Liver (tissue), 9 donors: ENCODE measurements around the gene ZDHHC14. TPM values are rescaled to one million over a fixed set of nuclear protein-coding genes. Genes with fewer than 3 reads are reported as not detected.

Source experiments
- DNase-seq: peaks from one replicate; pipeline ENCODE4 v3.0.0-alpha.2; 2017; ENCODE audit warnings: low spot score
- H3K27ac ChIP-seq, 2 donors: one replicate each; pipeline ENCODE4 v1.7.0; 2013; ENCODE audit warnings: inconsistent platforms in 2 of 2, low read length in 2 of 2, control low read depth in 1 of 2, low read depth in 1 of 2, mild to moderate bottlenecking in 1 of 2
- H3K27me3 ChIP-seq, 4 donors: one replicate each; pipeline versions ENCODE4 v1.6.1 to v1.7.0; 2013; ENCODE audit warnings: low read length in 3 of 4, inconsistent platforms in 1 of 4, mild to moderate bottlenecking in 1 of 4, moderate library complexity in 1 of 4; ENCODE audit not compliant: control insufficient read depth in 4 of 4, insufficient read depth in 4 of 4
- H3K36me3 ChIP-seq, 4 donors: one replicate each; pipeline versions ENCODE4 v1.6.1 to v1.7.0; 2013; ENCODE audit warnings: low read length in 3 of 4, mild to moderate bottlenecking in 3 of 4, low read depth in 1 of 4, moderate library complexity in 1 of 4; ENCODE audit not compliant: control insufficient read depth in 4 of 4, insufficient read depth in 3 of 4
- H3K4me1 ChIP-seq, 4 donors: one replicate each; pipeline versions ENCODE4 v1.6.1 to v1.7.0; 2013; ENCODE audit warnings: low read length in 3 of 4, mild to moderate bottlenecking in 3 of 4, moderate library complexity in 1 of 4; ENCODE audit not compliant: control insufficient read depth in 4 of 4, insufficient read depth in 4 of 4
- H3K4me3 ChIP-seq, 3 donors: one replicate each; pipeline versions ENCODE4 v1.6.1 to v1.7.0; 2013; ENCODE audit warnings: low read length in 3 of 3, control low read depth in 1 of 3, low read depth in 1 of 3, mild to moderate bottlenecking in 1 of 3
- H3K9ac ChIP-seq, 2 donors: one replicate each; pipeline ENCODE4 v1.7.0; 2013; ENCODE audit warnings: low read length in 2 of 2, mild to moderate bottlenecking in 2 of 2, moderate library complexity in 2 of 2, control low read depth in 1 of 2, low read depth in 1 of 2
- H3K9me3 ChIP-seq, 4 donors: one replicate each; pipeline versions ENCODE4 v1.6.1 to v1.7.0; 2013; ENCODE audit warnings: low read length in 3 of 4; ENCODE audit not compliant: control insufficient read depth in 4 of 4
- ATF3 ChIP-seq: IDR thresholded peaks from 2 replicates; pipeline ENCODE4 v1.6.1; 2016; ENCODE audit warnings: antibody characterized with exemption
- CTCF ChIP-seq: fragments of 150-350 bp; IDR thresholded peaks from 2 replicates; pipeline ENCODE4 v1.5.1; 2017; ENCODE audit warnings: improper control_type of control experiment, low read depth, low read length; ENCODE audit not compliant: missing input control
- EGR1 ChIP-seq, 2 donors: IDR thresholded peaks; 2 replicates each; pipeline ENCODE4 v1.6.1; 2016 to 2018; ENCODE audit warnings: antibody characterized with exemption in 2 of 2, low read depth in 2 of 2
- FOXA1 ChIP-seq: IDR thresholded peaks from 2 replicates; pipeline ENCODE4 v1.6.1; 2016; ENCODE audit warnings: antibody characterized with exemption
- FOXA2 ChIP-seq: IDR thresholded peaks from 2 replicates; pipeline ENCODE4 v1.6.1; 2016; ENCODE audit warnings: antibody characterized with exemption
- GABPA ChIP-seq, 2 donors: IDR thresholded peaks in 1 of 2; conservative IDR thresholded peaks in 1 of 2; 2 replicates each; pipeline ENCODE4 v1.6.1; 2016; ENCODE audit warnings: antibody characterized with exemption in 2 of 2, mild to moderate bottlenecking in 1 of 2, moderate library complexity in 1 of 2
- HNF4A ChIP-seq, 2 donors: conservative IDR thresholded peaks; 2 replicates each; pipeline ENCODE4 v1.6.1; 2016; ENCODE audit warnings: antibody characterized with exemption in 2 of 2, mild to moderate bottlenecking in 2 of 2
- HNF4G ChIP-seq: IDR thresholded peaks from 2 replicates; pipeline ENCODE4 v1.6.1; 2016; ENCODE audit warnings: antibody characterized with exemption
- JUND ChIP-seq, 2 donors: IDR thresholded peaks; 2 replicates each; pipeline ENCODE4 v1.6.1; 2016; ENCODE audit warnings: antibody characterized with exemption in 2 of 2
- MAX ChIP-seq: IDR thresholded peaks from 2 replicates; pipeline ENCODE4 v1.6.1; 2016; ENCODE audit warnings: antibody characterized with exemption
- NR2F2 ChIP-seq: IDR thresholded peaks from 2 replicates; pipeline ENCODE4 v1.6.1; 2016; ENCODE audit warnings: antibody characterized with exemption
- RAD21 ChIP-seq, 2 donors: IDR thresholded peaks; 2 replicates each; pipeline ENCODE4 v1.6.1; 2016; ENCODE audit warnings: antibody characterized with exemption in 2 of 2, mild to moderate bottlenecking in 2 of 2
- REST ChIP-seq: IDR thresholded peaks from 2 replicates; pipeline ENCODE4 v1.6.1; 2016; ENCODE audit warnings: antibody characterized with exemption, mild to moderate bottlenecking
- RXRA ChIP-seq, 2 donors: IDR thresholded peaks; 2 replicates each; pipeline ENCODE4 v1.6.1; 2017 to 2018; ENCODE audit warnings: antibody characterized with exemption in 2 of 2, mild to moderate bottlenecking in 1 of 2
- SP1 ChIP-seq: IDR thresholded peaks from 2 replicates; pipeline ENCODE4 v1.6.1; 2018; ENCODE audit warnings: antibody characterized with exemption, mild to moderate bottlenecking
- TAF1 ChIP-seq: conservative IDR thresholded peaks from 2 replicates; pipeline ENCODE4 v1.6.1; 2016; ENCODE audit warnings: antibody characterized with exemption, mild to moderate bottlenecking
- YY1 ChIP-seq: IDR thresholded peaks from 2 replicates; pipeline ENCODE4 v1.6.1; 2016; ENCODE audit warnings: antibody characterized with exemption, mild to moderate bottlenecking
- ZBTB33 ChIP-seq: IDR thresholded peaks from 2 replicates; pipeline ENCODE4 v1.6.1; 2016; ENCODE audit warnings: antibody characterized with exemption
- WGBS: extraction: QIAGEN DNeasy Blood & Tissue Kit; methylation state at CpG from one replicate; pipeline ENCODE4 v1.1.7; 2013; 5-methylcytosine and 5-hydroxymethylcytosine counted together
- polyA plus RNA-seq, 2 donors: library from polyadenylated mRNA; stranded (reverse) in 1 of 2; unstranded in 1 of 2; fragments of 200-250 nt in 1 of 2; fragments of >200 nt in 1 of 2; fragmentation: Nextera tagmentation in 1 of 2; extraction: Ambion mirVana in 1 of 2; gene quantifications; one replicate each; pipeline versions ENCODE4 v1.2.1 to v1.2.3, GENCODE V29; 2013 to 2015
- total RNA-seq, 2 donors: library from RNA; depleted of rRNA; stranded (reverse); fragments of >200 nt; gene quantifications; one replicate each; pipeline ENCODE4 v1.2.3, GENCODE V29; 2014
- donor health status: healthy.
- donor health status: healthy.
- donor health status: healthy.
- donor health status: healthy.
- donor health status: healthy.

ZDHHC14 gene
- total and polyA plus RNA-seq, 4 donors: 4.4 to 11.7 (median 8.4) TPM

GRCh38 chr6:157673596-157673995, 292.6 kb downstream of the ZDHHC14 start:
- H3K9me3 ChIP-seq: no peaks in the 10 kb centered on the region
- WGBS: 91% methylated on average over 15 of the region's 15 CpGs
- peaks cover 0 to 8% (median 0%) of the 10 kb centered on the region in 4 donors for H3K4me1 ChIP-seq
- no peaks in the 10 kb centered on the region for H3K27me3 ChIP-seq
- H3K9ac ChIP-seq: no peak overlapping the region
- DNase-seq: no peak
- no peak overlapping the region for H3K4me3 ChIP-seq
- no peak for TF ChIP-seq ZBTB33
- no peak for TF ChIP-seq HNF4G
- TF ChIP-seq HNF4A (conservative IDR thresholded peaks at IDR 0.05): no peak
- no peak for TF ChIP-seq RXRA (IDR thresholded peaks at IDR 0.05)
- no peak for TF ChIP-seq TAF1
- no peak for TF ChIP-seq EGR1 (IDR thresholded peaks at IDR 0.05; ENCODE audit: low read depth in 2 of 2)
- no peak for TF ChIP-seq GABPA (IDR thresholded peaks at IDR 0.05 in 1 of 2, conservative IDR thresholded peaks at IDR 0.05 in 1 of 2)
- no peak for TF ChIP-seq SP1
- no peak for TF ChIP-seq FOXA1
- no peak for TF ChIP-seq NR2F2
- no peak for TF ChIP-seq RAD21 (IDR thresholded peaks at IDR 0.05)
- TF ChIP-seq FOXA2: no peak
- TF ChIP-seq CTCF: no peak
- TF ChIP-seq MAX: no peak
- no peak for TF ChIP-seq JUND (IDR thresholded peaks at IDR 0.05)
- TF ChIP-seq REST: no peak
- TF ChIP-seq YY1: no peak
- TF ChIP-seq ATF3: no peak
- peaks cover 0 to 5% (median 0%) of the 10 kb centered on the region in 4 donors for H3K36me3 ChIP-seq
- no peak overlapping the region for H3K27ac ChIP-seq
